Activated CD8-positive, alpha-beta memory T cell treated with anti-CD3 and anti-CD28 coated beads, Interleukin-2, amount 50 U/mL, for 24 hours (primary cell): ENCODE measurements around the gene CD6.
"Not testable (repeated sequence)": the region's sequence is repeated elsewhere in the genome, so short reads cannot be mapped to it uniquely, and the experiment has no call there.

Experiments
- DNase-seq: peaks from one replicate; pipeline ENCODE4 v3.0.0-alpha.2; 2020; ENCODE audit errors: extremely low read depth

The CD6 gene

GRCh38 chr11:61056571-61056970 lies 85.1 kb downstream of the CD6 start:
- no peak for DNase-seq

- no peak for DNase-seq
These were observed 85.5 kb downstream of the CD6 start for GRCh38 chr11:61056981-61057380.

GRCh38 chr11:61057615-61058014 lies 86.1 kb downstream of the CD6 start:
- DNase-seq, result no peak

- no peak for DNase-seq
These were observed 87.2 kb downstream of the CD6 start for GRCh38 chr11:61058583-61059259.

- no peak for DNase-seq
These were observed 87.8 kb downstream of the CD6 start for GRCh38 chr11:61059260-61059752.

- peak; percentile 72 for DNase-seq
These were observed 89.8 kb downstream of the CD6 start for GRCh38 chr11:61061081-61061826.

GRCh38 chr11:61062181-61062930 lies 90.9 kb downstream of the CD6 start:
- no peak for DNase-seq

- DNase-seq, result not testable (repeated sequence)
These were observed 93.8 kb downstream of the CD6 start for GRCh38 chr11:61065236-61065635.

GRCh38 chr11:61065955-61066638 lies 94.6 kb downstream of the CD6 start:
- DNase-seq, result no peak

GRCh38 chr11:61066645-61067044 lies 95.2 kb downstream of the CD6 start:
- DNase-seq, result no peak

- DNase-seq, result no peak
These were observed 96.4 kb downstream of the CD6 start for GRCh38 chr11:61067782-61068446.

GRCh38 chr11:61068581-61068980 lies 97.1 kb downstream of the CD6 start:
- DNase-seq, result no peak

- no peak for DNase-seq
These were observed 97.9 kb downstream of the CD6 start for GRCh38 chr11:61069427-61069826.
